H1 (cell line): ENCODE data around the gene CUL4B. TPM values are rescaled to one million over a fixed set of nuclear protein-coding genes. Genes with fewer than 3 reads are reported as not detected.

Source experiments
- CTCF ChIA-PET: fragments of 300-600 bp; sonication (Branson Sonifier 250); formaldehyde crosslinking; loops from one replicate; lab custom pipeline; 2021; ENCODE audit not compliant: partially characterized antibody; lab: Charles Lee
- POLR2A ChIA-PET: fragments of 300-600 bp; sonication (Branson Sonifier 250); formaldehyde crosslinking; loops from one replicate; lab custom pipeline; 2021; ENCODE audit warnings: inconsistent platforms; ENCODE audit not compliant: partially characterized antibody; lab: Charles Lee
- DNase-seq, 2 experiments: peaks; one replicate each; pipeline versions ENCODE4 v3.0.0 to v3.0.0-alpha.2; 2010 to 2022; ENCODE audit warnings: low spot score in 2 of 2, low read depth in 1 of 2, mixed read lengths in 1 of 2
- FAIRE-seq: peaks from 2 replicates; lab custom pipeline; 2011; peaks lifted over from hg19 to GRCh38; lab: Jason Lieb, UNC
- H2AFZ ChIP-seq: 2 replicates; pipeline ENCODE4 v1.8.1; 2012; ENCODE audit warnings: low read length, inconsistent platforms
- H2AK5ac ChIP-seq: 2 replicates; pipeline ENCODE4 v1.6.1; 2013; ENCODE audit warnings: low read depth, low read length
- H2BK120ac ChIP-seq: replicated peaks from 2 replicates; pipeline ENCODE3; 2013; ENCODE audit warnings: low read depth, low read length, inconsistent platforms
- H2BK12ac ChIP-seq: 2 replicates; pipeline ENCODE4 v1.6.1; 2013; ENCODE audit warnings: low read depth, low read length
- H2BK15ac ChIP-seq: 2 replicates; pipeline ENCODE4 v1.6.1; 2013; ENCODE audit warnings: low read length
- H2BK20ac ChIP-seq: 2 replicates; pipeline ENCODE4 v1.6.1; 2013; ENCODE audit warnings: low read length
- H2BK5ac ChIP-seq: 2 replicates; pipeline ENCODE4 v1.6.1; 2013; ENCODE audit warnings: low read depth, low read length
- H3K14ac ChIP-seq: 2 replicates; pipeline ENCODE4 v1.6.1; 2013; ENCODE audit warnings: inconsistent platforms; ENCODE audit not compliant: insufficient read length
- H3K18ac ChIP-seq: 2 replicates; pipeline ENCODE4 v1.6.1; 2013; ENCODE audit warnings: low read length; ENCODE audit errors: extremely low read depth
- H3K23ac ChIP-seq: 2 replicates; pipeline ENCODE4 v1.6.1; 2013; ENCODE audit warnings: inconsistent platforms; ENCODE audit not compliant: insufficient read length
- H3K23me2 ChIP-seq: 2 replicates; pipeline ENCODE4 v1.6.1; 2013; ENCODE audit warnings: low read depth, low read length
- H3K27ac ChIP-seq: 2 replicates; pipeline ENCODE4 v1.6.1; 2011; ENCODE audit warnings: low read depth, low read length, inconsistent platforms
- H3K27me3 ChIP-seq, 4 experiments: replicated peaks in 1 of 4; 1 replicate in 1 of 4; 2 replicates in 3 of 4; pipeline versions ENCODE4 v1.6.1 to v1.8.1; 2011 to 2013; ENCODE audit warnings: low read length in 3 of 4, mild to moderate bottlenecking in 3 of 4, inconsistent platforms in 2 of 4, mixed read lengths in 2 of 4, moderate library complexity in 1 of 4; ENCODE audit not compliant: control insufficient read depth in 3 of 4, insufficient read depth in 3 of 4; ENCODE audit errors: extremely low read depth in 1 of 4
- H3K36me3 ChIP-seq, 4 experiments: 2 replicates each; pipeline versions ENCODE4 v1.6.1 to v1.8.1; 2011 to 2013; ENCODE audit warnings: mild to moderate bottlenecking in 4 of 4, low read length in 3 of 4, moderate library complexity in 2 of 4, control low read depth in 1 of 4, inconsistent platforms in 1 of 4; ENCODE audit not compliant: insufficient read depth in 4 of 4, control insufficient read depth in 2 of 4
- H3K4ac ChIP-seq: replicated peaks from 2 replicates; pipeline ENCODE3; 2013; ENCODE audit warnings: low read length, low read depth, mixed read lengths, inconsistent platforms; ENCODE audit not compliant: insufficient read length
- H3K4me1 ChIP-seq, 4 experiments: replicated peaks in 1 of 4; 1 replicate in 1 of 4; 2 replicates in 3 of 4; pipeline versions ENCODE4 v1.6.1 to v1.8.1; 2011 to 2013; ENCODE audit warnings: low read length in 3 of 4, inconsistent platforms in 2 of 4, mixed read lengths in 1 of 4; ENCODE audit not compliant: insufficient read depth in 4 of 4, control insufficient read depth in 3 of 4
- H3K4me2 ChIP-seq, 2 experiments: 2 replicates each; pipeline versions ENCODE4 v1.6.1 to v1.8.1; 2011 to 2013; ENCODE audit warnings: low read depth in 2 of 2, low read length in 2 of 2, control low read depth in 1 of 2, inconsistent platforms in 1 of 2, mild to moderate bottlenecking in 1 of 2; ENCODE audit not compliant: insufficient read depth in 1 of 2
- H3K4me3 ChIP-seq, 4 experiments: fragments of 200-600, 300-600 bp in 1 of 4; sonication (generic), shearing (Covaris generic), sonication (Bioruptor Twin) in 1 of 4; 2 replicates each; pipeline versions ENCODE4 v1.5.1 to v1.8.1; 2011 to 2016; ENCODE audit warnings: low read length in 4 of 4, low read depth in 3 of 4, control low read depth in 2 of 4, inconsistent platforms in 2 of 4, mild to moderate bottlenecking in 2 of 4, mixed read lengths in 1 of 4, moderate library complexity in 1 of 4; ENCODE audit not compliant: insufficient read depth in 2 of 4; ENCODE audit errors: extremely low read depth in 1 of 4
- H3K56ac ChIP-seq: replicated peaks from 2 replicates; pipeline ENCODE3; 2013; ENCODE audit warnings: low read depth, mild to moderate bottlenecking, mixed read lengths, low read length, inconsistent platforms; ENCODE audit not compliant: insufficient read length
- H3K79me1 ChIP-seq: 2 replicates; pipeline ENCODE4 v1.6.1; 2013; ENCODE audit warnings: low read depth, low read length, control low read depth
- H3K79me2 ChIP-seq, 2 experiments: 2 replicates each; pipeline versions ENCODE4 v1.6.1 to v1.8.1; 2012 to 2013; ENCODE audit warnings: low read length in 2 of 2, mild to moderate bottlenecking in 2 of 2, inconsistent platforms in 1 of 2; ENCODE audit not compliant: insufficient read depth in 2 of 2, control insufficient read depth in 1 of 2
- H3K9ac ChIP-seq, 4 experiments: replicated peaks in 1 of 4; 1 replicate in 1 of 4; 2 replicates in 3 of 4; pipeline versions ENCODE4 v1.6.1 to v1.8.1; 2011 to 2013; ENCODE audit warnings: low read depth in 3 of 4, low read length in 3 of 4, control low read depth in 2 of 4, mild to moderate bottlenecking in 2 of 4, moderate library complexity in 2 of 4, inconsistent platforms in 1 of 4; ENCODE audit errors: extremely low read depth in 1 of 4
- H3K9me3 ChIP-seq, 2 experiments: 2 replicates each; pipeline versions ENCODE4 v1.6.1 to v1.8.1; 2012 to 2013; ENCODE audit warnings: mild to moderate bottlenecking in 2 of 2, moderate library complexity in 2 of 2, control low read depth in 1 of 2, inconsistent platforms in 1 of 2, low read depth in 1 of 2, low read length in 1 of 2, mixed read lengths in 1 of 2; ENCODE audit not compliant: insufficient read depth in 2 of 2
- H4K20me1 ChIP-seq, 2 experiments: replicated peaks in 1 of 2; 2 replicates each; pipeline versions ENCODE3 to v1.8.1; 2011 to 2013; ENCODE audit warnings: inconsistent platforms in 2 of 2, low read length in 2 of 2, mild to moderate bottlenecking in 1 of 2; ENCODE audit not compliant: insufficient read depth in 2 of 2, control insufficient read depth in 1 of 2
- H4K5ac ChIP-seq: 2 replicates; pipeline ENCODE4 v1.6.1; 2013; ENCODE audit warnings: low read length, low read depth, mixed read lengths, inconsistent platforms; ENCODE audit not compliant: insufficient read length
- H4K8ac ChIP-seq: 2 replicates; pipeline ENCODE4 v1.8.0; 2013; ENCODE audit warnings: mild to moderate bottlenecking, moderate library complexity, low read length, inconsistent platforms; ENCODE audit not compliant: insufficient read depth; ENCODE audit errors: extremely low read depth
- H4K91ac ChIP-seq: replicated peaks from 2 replicates; pipeline ENCODE3; 2013; ENCODE audit warnings: low read length, mixed read lengths, inconsistent platforms; ENCODE audit not compliant: insufficient read length
- CBX8 ChIP-seq: fragments of 300-800, 300-1000 bp; sonication (generic); IDR thresholded peaks from 2 replicates; pipeline ENCODE4 v1.7.1; 2016; ENCODE audit warnings: low read depth, low read length, borderline replicate concordance
- CHD2 ChIP-seq: IDR thresholded peaks from 2 replicates; pipeline ENCODE4 v1.6.1; 2012; ENCODE audit warnings: low read length, improper control_type of control experiment
- CTBP2 ChIP-seq: IDR thresholded peaks from 2 replicates; pipeline ENCODE4 v1.7.0; 2011; ENCODE audit warnings: borderline replicate concordance, mild to moderate bottlenecking, moderate library complexity, mixed read lengths, low read length; ENCODE audit not compliant: insufficient read depth, insufficient read length
- EZH2 ChIP-seq: fragments of 200-600 bp; sonication (generic); IDR thresholded peaks from 2 replicates; pipeline ENCODE4 v1.7.1; 2012; ENCODE audit warnings: low read depth, mild to moderate bottlenecking, moderate library complexity, low read length, inconsistent platforms; ENCODE audit not compliant: severe bottlenecking
- KDM5A ChIP-seq: fragments of 200-600 bp; IDR thresholded peaks from 2 replicates; pipeline ENCODE4 v1.7.1; 2012; ENCODE audit warnings: mild to moderate bottlenecking, low read length, inconsistent platforms, mixed read lengths
- NRF1 ChIP-seq: IDR thresholded peaks from 2 replicates; pipeline ENCODE4 v1.6.1; 2011; ENCODE audit warnings: mild to moderate bottlenecking, low read depth, low read length, improper control_type of control experiment
- POLR2A ChIP-seq, 2 experiments: IDR thresholded peaks; 1 replicate in 1 of 2; 2 replicates in 1 of 2; pipeline ENCODE4 v1.6.1; 2011; ENCODE audit warnings: low read depth in 2 of 2, low read length in 2 of 2, mild to moderate bottlenecking in 2 of 2; ENCODE audit errors: control extremely low read depth in 1 of 2
- POU5F1 ChIP-seq: IDR thresholded peaks from 2 replicates; pipeline ENCODE4 v1.6.1; 2011; ENCODE audit warnings: low read depth, mild to moderate bottlenecking, low read length, moderate library complexity
- SRF ChIP-seq: IDR thresholded peaks from 2 replicates; pipeline ENCODE4 v1.6.1; 2011; ENCODE audit warnings: mild to moderate bottlenecking, low read depth, low read length, moderate library complexity
- TEAD4 ChIP-seq: IDR thresholded peaks from 2 replicates; pipeline ENCODE4 v1.6.1; 2012; ENCODE audit warnings: low read depth, low read length, inconsistent platforms, mixed read lengths
- USF2 ChIP-seq: IDR thresholded peaks from 2 replicates; pipeline ENCODE4 v1.6.1; 2011; ENCODE audit warnings: low read length, improper control_type of control experiment
- YY1 ChIP-seq: IDR thresholded peaks from 2 replicates; pipeline ENCODE4 v1.6.1; 2011; ENCODE audit warnings: low read depth, mild to moderate bottlenecking, low read length
- WGBS, 2 experiments: shearing (Covaris generic) in 1 of 2; methylation state at CpG; one replicate each; pipeline versions ENCODE4 v1.1.6 to v1.1.7; 2013 to 2015; ENCODE audit warnings: low lambda C conversion rate in 2 of 2, mixed read lengths in 2 of 2, inconsistent platforms in 1 of 2, low coverage in 1 of 2, missing lambda C conversion rate in 1 of 2; ENCODE audit not compliant: insufficient replicate concordance in 2 of 2, insufficient coverage in 1 of 2, insufficient read length in 1 of 2; ENCODE audit errors: extremely low coverage in 1 of 2, missing lambda C conversion rate in 1 of 2; 5-methylcytosine and 5-hydroxymethylcytosine counted together
- polyA plus RNA-seq, 7 experiments: library from polyadenylated mRNA; depleted of rRNA in 3 of 7; stranded (reverse) in 5 of 7; unstranded in 2 of 7; fragments of >200 nt in 5 of 7; fragments of 200-250 nt in 2 of 7; gene quantifications; 1 replicate in 5 of 7; 2 replicates in 1 of 7; 4 replicates in 1 of 7; pipeline versions ENCODE4 v1.2.1 to v1.2.3, GENCODE V29; 2011 to 2013; ENCODE audit warnings: missing spikeins in 2 of 7, mixed read lengths in 2 of 7
- total RNA-seq: library from RNA; stranded (reverse); fragmentation: NEBNext Ultra II Directional; extraction: Animal tissue kit (Norgen Biotek cat#: 25700); gene quantifications from 2 replicates; pipeline ENCODE4 v1.2.1, GENCODE V29; 2021

CUL4B gene
- total and polyA plus RNA-seq, 2 of the 8 experiments (the other 6 are each of a cell fraction or from before 2014, with no cell fraction given) = 11.7 to 44.0 TPM

DNA sequence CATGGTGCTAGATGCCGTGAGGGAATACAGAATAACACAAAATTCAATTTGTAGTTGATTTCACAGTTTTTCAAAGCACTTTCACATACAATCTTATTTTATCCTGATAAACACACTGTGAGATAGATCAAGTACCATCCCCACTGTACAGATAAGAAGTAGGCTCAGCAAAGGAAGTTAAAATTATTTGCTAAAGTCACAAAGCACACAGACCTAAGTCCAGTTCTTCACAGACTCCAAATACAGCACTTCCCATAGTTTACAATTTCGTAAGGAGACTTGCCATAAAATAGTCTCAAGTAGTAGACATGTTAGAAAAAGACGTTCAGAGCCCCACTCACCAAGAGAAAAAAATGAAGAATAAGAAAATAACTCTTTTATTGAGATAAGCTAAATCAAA is 7.8 kb upstream of the CUL4B start:
- Histone ChIP-seq H3K27me3 (no peaks in the 10 kb centered on the region), H2BK12ac (no peak overlapping the region), H4K5ac (no peak overlapping the region), H2AK5ac (no peak overlapping the region), H4K91ac (no peak overlapping the region), H3K79me1 (no peaks in the 10 kb centered on the region), H3K18ac (no peak overlapping the region), H4K8ac (no peak overlapping the region), H2BK5ac (no peak overlapping the region), H4K20me1 (no peaks in the 10 kb centered on the region), H2BK20ac (no peak overlapping the region), H3K23ac (no peak overlapping the region), H2BK120ac (no peak overlapping the region), H2AFZ (no peak overlapping the region), H3K4me3 (no peak overlapping the region), H3K4ac (no peak overlapping the region), H3K4me2 (no peak overlapping the region), H3K14ac (no peak overlapping the region), H2BK15ac (no peak overlapping the region), H3K9me3 (no peaks in the 10 kb centered on the region), H3K9ac (no peak overlapping the region), H3K4me1 (no peaks in the 10 kb centered on the region), H3K23me2 (no peaks in the 10 kb centered on the region), H3K27ac (no peak overlapping the region), H3K79me2 (no peaks in the 10 kb centered on the region), H3K36me3 (no peaks in the 10 kb centered on the region)
- DNase-seq = no peak
- ChIA-PET POLR2A (no interaction called here), CTCF (no interaction called here)
- 86% methylated on average over 3 of the region's 3 CpGs; no CpG with 5 or more reads in 1 of the 2 experiments for WGBS, 2 experiments
- FAIRE-seq = no peak
- TF ChIP-seq SRF (no peak), YY1 (no peak), CTBP2 (no peak), USF2 (no peak), CBX8 (no peak), EZH2 (no peak), POU5F1 (no peak), CHD2 (no peak), KDM5A (no peak), NRF1 (no peak), TEAD4 (no peak), POLR2A (IDR thresholded peaks at IDR 0.05; ENCODE audit: control extremely low read depth in 1 of 2, low read depth in 2 of 2, low read length in 2 of 2) (no peak)
- TF ChIP-seq, all 59 proteins: peak for 0
- H3K56ac ChIP-seq = no peak overlapping the region
